HG02623 (cell line): ENCODE results near the gene PRXL2A.
"Not testable (repeated sequence)": the region's sequence is repeated elsewhere in the genome, so short reads cannot be mapped to it uniquely, and the experiment has no call there.

Experiments
- ATAC-seq: cut with Tn5 transposase; IDR thresholded peaks from one replicate; pipeline ENCODE4 v1.9.1; 2021; ENCODE audit warnings: moderate library complexity; ENCODE audit not compliant: unreplicated experiment

The PRXL2A gene

GRCh38 chr10:80473692-80474596 is 65.6 kb downstream of the PRXL2A start:
- ATAC-seq, result no peak

- no peak for ATAC-seq
Observed at GRCh38 chr10:80474597-80474910, 66.2 kb downstream of the PRXL2A start.

GRCh38 chr10:80474941-80475340 is 66.6 kb downstream of the PRXL2A start:
- no peak for ATAC-seq

GRCh38 chr10:80475641-80476040 is 67.3 kb downstream of the PRXL2A start:
- ATAC-seq, result not testable (repeated sequence)

- no peak for ATAC-seq
Observed at GRCh38 chr10:80476685-80477084, 68.3 kb downstream of the PRXL2A start.

- no peak for ATAC-seq
Observed at GRCh38 chr10:80477813-80478212, 69.5 kb downstream of the PRXL2A start.

GRCh38 chr10:80480373-80480772 is 72.0 kb downstream of the PRXL2A start:
- not testable (repeated sequence) for ATAC-seq

GRCh38 chr10:80480852-80481251 is 72.5 kb downstream of the PRXL2A start:
- no peak for ATAC-seq

GRCh38 chr10:80484243-80484642 is 75.9 kb downstream of the PRXL2A start:
- no peak for ATAC-seq

- no peak for ATAC-seq
Observed at GRCh38 chr10:80484676-80485075, 76.3 kb downstream of the PRXL2A start.

GRCh38 chr10:80485076-80485945 is 77.0 kb downstream of the PRXL2A start:
- ATAC-seq, result no peak

- ATAC-seq, result no peak
Observed at GRCh38 chr10:80485946-80486764, 77.8 kb downstream of the PRXL2A start.
